ENCODE data around the gene FGD2. TPM values are rescaled to one million over a fixed set of nuclear protein-coding genes. Genes with fewer than 3 reads are reported as not detected.
"Not testable (repeated sequence)": the region's sequence is repeated elsewhere in the genome, so short reads cannot be mapped to it uniquely, and the experiment has no call there.

FGD2 gene
- total RNA-seq, 1 donor: under 0.01 TPM

GRCh38 chr6:37038292-37039198 lies 33.1 kb downstream of the FGD2 start:
- Histone ChIP-seq H3K79me2 (ENCODE audit: insufficient read depth, low read length) (no peaks in the 10 kb centered on the region), H3K36me3 (ENCODE audit: insufficient read depth, low read length) (no peaks in the 10 kb centered on the region), H3K4me1 (ENCODE audit: insufficient read depth, low read length) (no peaks in the 10 kb centered on the region), H3K4me2 (ENCODE audit: insufficient read depth, low read length) (no peak overlapping the region), H2AFZ (ENCODE audit: low read length) (no peak overlapping the region), H3K27me3 (ENCODE audit: insufficient read depth, low read length) (no peaks in the 10 kb centered on the region), H3K27ac (ENCODE audit: low read depth, low read length) (no peak overlapping the region), H3K9me3 (ENCODE audit: low read depth, low read length) (no peaks in the 10 kb centered on the region), H3K4me3 (ENCODE audit: insufficient read depth, low read length) (no peak overlapping the region), H4K20me1 (ENCODE audit: insufficient read depth, low read length) (no peaks in the 10 kb centered on the region)
- TF ChIP-seq CTCF (IDR thresholded peaks at IDR 0.05; ENCODE audit: extremely low read depth, low read depth, low read length): no peak
- DNase-seq (ENCODE audit: insufficient read length, low spot score, missing footprints): no peak

GRCh38 chr6:37039958-37040357 lies 34.5 kb downstream of the FGD2 start:
- no peaks in the 10 kb centered on the region for H3K27me3 ChIP-seq (ENCODE audit: insufficient read depth, low read length)

GRCh38 chr6:37041521-37041920 lies 36.1 kb downstream of the FGD2 start:
- Histone ChIP-seq H3K4me3 (ENCODE audit: insufficient read depth, low read length) (no peak overlapping the region), H2AFZ (ENCODE audit: low read length) (no peak overlapping the region), H4K20me1 (ENCODE audit: insufficient read depth, low read length) (no peaks in the 10 kb centered on the region), H3K4me1 (ENCODE audit: insufficient read depth, low read length) (no peaks in the 10 kb centered on the region), H3K9me3 (ENCODE audit: low read depth, low read length) (no peaks in the 10 kb centered on the region), H3K27ac (ENCODE audit: low read depth, low read length) (no peak overlapping the region), H3K79me2 (ENCODE audit: insufficient read depth, low read length) (no peaks in the 10 kb centered on the region), H3K36me3 (ENCODE audit: insufficient read depth, low read length) (no peaks in the 10 kb centered on the region), H3K4me2 (ENCODE audit: insufficient read depth, low read length) (no peak overlapping the region), H3K27me3 (ENCODE audit: insufficient read depth, low read length) (no peaks in the 10 kb centered on the region)
- DNase-seq (ENCODE audit: insufficient read length, low spot score, missing footprints): no peak
- TF ChIP-seq CTCF (IDR thresholded peaks at IDR 0.05; ENCODE audit: extremely low read depth, low read depth, low read length): no peak

More at GRCh38 chr6:37039958-37040357, 34.5 kb downstream of the FGD2 start:
- Histone ChIP-seq H4K20me1 (ENCODE audit: insufficient read depth, low read length) (no peaks in the 10 kb centered on the region), H3K9me3 (ENCODE audit: low read depth, low read length) (no peaks in the 10 kb centered on the region), H3K4me3 (ENCODE audit: insufficient read depth, low read length) (no peak overlapping the region), H2AFZ (ENCODE audit: low read length) (no peak overlapping the region), H3K27ac (ENCODE audit: low read depth, low read length) (no peak overlapping the region), H3K4me2 (ENCODE audit: insufficient read depth, low read length) (no peak overlapping the region), H3K79me2 (ENCODE audit: insufficient read depth, low read length) (no peaks in the 10 kb centered on the region), H3K4me1 (ENCODE audit: insufficient read depth, low read length) (no peaks in the 10 kb centered on the region), H3K36me3 (ENCODE audit: insufficient read depth, low read length) (no peaks in the 10 kb centered on the region)
- no peak for DNase-seq (ENCODE audit: insufficient read length, low spot score, missing footprints)
- TF ChIP-seq CTCF (IDR thresholded peaks at IDR 0.05; ENCODE audit: extremely low read depth, low read depth, low read length): no peak

GRCh38 chr6:37042150-37042549 lies 36.7 kb downstream of the FGD2 start:
- Histone ChIP-seq H3K79me2 (ENCODE audit: insufficient read depth, low read length) (no peaks in the 10 kb centered on the region), H2AFZ (ENCODE audit: low read length) (no peak overlapping the region), H3K9me3 (ENCODE audit: low read depth, low read length) (no peaks in the 10 kb centered on the region), H3K36me3 (ENCODE audit: insufficient read depth, low read length) (no peaks in the 10 kb centered on the region), H3K27me3 (ENCODE audit: insufficient read depth, low read length) (no peaks in the 10 kb centered on the region), H3K4me2 (ENCODE audit: insufficient read depth, low read length) (no peak overlapping the region), H3K4me1 (ENCODE audit: insufficient read depth, low read length) (no peaks in the 10 kb centered on the region), H3K4me3 (ENCODE audit: insufficient read depth, low read length) (no peak overlapping the region), H3K27ac (ENCODE audit: low read depth, low read length) (no peak overlapping the region), H4K20me1 (ENCODE audit: insufficient read depth, low read length) (no peaks in the 10 kb centered on the region)
- no peak for DNase-seq (ENCODE audit: insufficient read length, low spot score, missing footprints)
- no peak for TF ChIP-seq CTCF (IDR thresholded peaks at IDR 0.05; ENCODE audit: extremely low read depth, low read depth, low read length)

- not testable (repeated sequence) for H3K4me2 ChIP-seq (ENCODE audit: insufficient read depth, low read length); H4K20me1 ChIP-seq (ENCODE audit: insufficient read depth, low read length); H3K9me3 ChIP-seq (ENCODE audit: low read depth, low read length); H3K36me3 ChIP-seq (ENCODE audit: insufficient read depth, low read length); DNase-seq (ENCODE audit: insufficient read length, low spot score, missing footprints); H2AFZ ChIP-seq (ENCODE audit: low read length); H3K27ac ChIP-seq (ENCODE audit: low read depth, low read length); H3K4me3 ChIP-seq (ENCODE audit: insufficient read depth, low read length); H3K79me2 ChIP-seq (ENCODE audit: insufficient read depth, low read length); H3K27me3 ChIP-seq (ENCODE audit: insufficient read depth, low read length); H3K4me1 ChIP-seq (ENCODE audit: insufficient read depth, low read length)
These were observed 37.6 kb downstream of the FGD2 start for GRCh38 chr6:37043091-37043490.
